ENCODE measurements around the gene CNP. TPM values are rescaled to one million over a fixed set of nuclear protein-coding genes. Genes with fewer than 3 reads are reported as not detected.
A peak's percentile ranks its signal among the peaks of the same experiment; 100 is the strongest.

The CNP gene
- total RNA-seq, 1 experiment from 2014 or later, result 78.5 TPM

DNA sequence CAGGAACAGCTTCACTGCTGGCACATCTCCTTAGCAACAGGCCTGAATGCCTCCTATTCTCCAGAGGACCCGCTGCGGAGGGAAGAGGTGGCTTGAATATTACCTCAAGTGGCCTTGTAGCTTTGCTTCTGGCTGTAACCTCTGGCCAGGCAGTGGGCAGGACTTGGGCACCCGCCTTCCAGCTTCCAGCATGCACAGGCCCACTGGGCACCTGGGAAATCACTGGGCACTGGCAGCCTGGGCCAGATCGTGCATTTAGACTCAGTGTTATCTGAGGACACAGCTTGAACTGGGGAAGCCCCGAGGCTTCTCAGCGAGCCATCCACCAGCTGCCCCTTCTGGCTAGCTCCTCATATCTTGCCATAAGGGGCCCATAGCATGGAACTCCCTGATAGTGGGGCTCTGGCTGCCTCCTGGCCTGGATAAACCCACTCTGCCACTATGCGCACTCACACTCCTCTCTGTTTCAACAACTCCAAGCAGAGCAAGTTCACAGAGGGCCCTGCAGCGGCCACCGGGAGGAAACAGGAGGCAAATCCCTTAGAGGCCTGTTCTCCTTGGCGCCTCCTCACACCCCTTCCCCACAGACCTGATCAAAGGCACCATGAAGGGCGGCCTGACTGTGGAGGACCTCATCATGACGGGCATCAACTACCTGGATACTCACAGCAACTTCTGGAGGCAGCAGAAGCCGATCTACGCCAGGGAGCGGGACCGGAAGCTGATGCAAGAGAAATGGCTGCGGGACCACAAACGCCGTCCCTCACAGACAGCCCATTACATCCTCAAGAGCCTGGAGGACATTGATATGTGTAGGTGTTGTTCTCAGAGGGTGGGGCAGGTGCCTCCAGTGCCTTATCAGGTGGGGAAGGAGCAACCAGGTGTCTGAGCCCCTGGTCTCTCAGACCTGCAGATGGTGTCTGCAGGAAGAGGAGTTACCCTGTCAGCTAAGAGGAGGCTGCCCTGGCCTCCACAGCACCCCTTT lies 28.3 kb upstream of the CNP start:
- WGBS (ENCODE audit: extremely low coverage, insufficient read length, low lambda C conversion rate), result no CpG with 5 or more reads among the region's 19 CpGs
- H3K9me3 ChIP-seq (ENCODE audit: control insufficient read depth, low read depth, low read length), result no peaks in the 10 kb centered on the region
- H3K79me1 ChIP-seq (ENCODE audit: insufficient read depth, low read depth, low read length, poor library complexity, severe bottlenecking), result no peaks in the 10 kb centered on the region
- Mint-ChIP-seq H3K4me1 (peaks cover 3 to 8% of the 10 kb centered on the region in 2 experiments; a peak in 3 of 4 replicates), H3K9me3 (no peaks in the 10 kb centered on the region; a peak in 1 of 5 replicates), H3K4me3 (no peak overlapping the region), H3K36me3 (ENCODE audit: insufficient read depth in 1 of 3, low read depth in 3 of 3) (peaks cover 0 to 3% (median 0%) of the 10 kb centered on the region in 3 experiments; a peak in 1 of 7 replicates), H3K27ac (peak overlapping the region in 2 of 3 experiments; percentile 49 to 74; a peak in 3 of 7 replicates), H3K27me3 (ENCODE audit: low read depth) (no peaks in the 10 kb centered on the region)
- H2BK15ac ChIP-seq (ENCODE audit: low read depth, low read length), result no peak overlapping the region
- no peak overlapping the region for H3K56ac ChIP-seq (ENCODE audit: insufficient read length, low read depth, low read length)
- H2BK5ac ChIP-seq (ENCODE audit: insufficient read length, low read length), result no peak overlapping the region
- no peak for DNase-seq
- H3K9ac ChIP-seq (ENCODE audit: extremely low read depth, insufficient read length, low read length), result no peak overlapping the region
- H2BK12ac ChIP-seq (ENCODE audit: insufficient read length, low read depth, low read length), result no peak overlapping the region
- no peaks in the 10 kb centered on the region for H3K27me3 ChIP-seq (ENCODE audit: insufficient read depth, low read length)
- no peak overlapping the region for H3K4ac ChIP-seq (ENCODE audit: low read depth, low read length)
- H3K23me2 ChIP-seq (ENCODE audit: insufficient read length, low read depth, low read length, poor library complexity, severe bottlenecking), result no peaks in the 10 kb centered on the region
- no peak overlapping the region for H4K8ac ChIP-seq (replicated peaks; ENCODE audit: insufficient read length, low read depth, low read length)
- H3K14ac ChIP-seq (ENCODE audit: insufficient read depth, low read length), result no peak overlapping the region
- TF ChIP-seq, protein P1, sequence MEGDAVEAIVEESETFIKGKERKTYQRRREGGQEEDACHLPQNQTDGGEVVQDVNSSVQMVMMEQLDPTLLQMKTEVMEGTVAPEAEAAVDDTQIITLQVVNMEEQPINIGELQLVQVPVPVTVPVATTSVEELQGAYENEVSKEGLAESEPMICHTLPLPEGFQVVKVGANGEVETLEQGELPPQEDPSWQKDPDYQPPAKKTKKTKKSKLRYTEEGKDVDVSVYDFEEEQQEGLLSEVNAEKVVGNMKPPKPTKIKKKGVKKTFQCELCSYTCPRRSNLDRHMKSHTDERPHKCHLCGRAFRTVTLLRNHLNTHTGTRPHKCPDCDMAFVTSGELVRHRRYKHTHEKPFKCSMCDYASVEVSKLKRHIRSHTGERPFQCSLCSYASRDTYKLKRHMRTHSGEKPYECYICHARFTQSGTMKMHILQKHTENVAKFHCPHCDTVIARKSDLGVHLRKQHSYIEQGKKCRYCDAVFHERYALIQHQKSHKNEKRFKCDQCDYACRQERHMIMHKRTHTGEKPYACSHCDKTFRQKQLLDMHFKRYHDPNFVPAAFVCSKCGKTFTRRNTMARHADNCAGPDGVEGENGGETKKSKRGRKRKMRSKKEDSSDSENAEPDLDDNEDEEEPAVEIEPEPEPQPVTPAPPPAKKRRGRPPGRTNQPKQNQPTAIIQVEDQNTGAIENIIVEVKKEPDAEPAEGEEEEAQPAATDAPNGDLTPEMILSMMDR (conservative IDR thresholded peaks at IDR 0.05), result no peak
- no peak overlapping the region for H2AFZ ChIP-seq (ENCODE audit: low read length)
- no peak overlapping the region for H3K4me2 ChIP-seq (ENCODE audit: insufficient read depth, insufficient read length, low read length)
- H2BK20ac ChIP-seq (ENCODE audit: low read depth, low read length, poor library complexity, severe bottlenecking), result no peak overlapping the region
- H3K4me1 ChIP-seq (ENCODE audit: insufficient read depth, low read length), result no peaks in the 10 kb centered on the region
- no peak overlapping the region for H3T11ph ChIP-seq (ENCODE audit: low read length)
- no peak overlapping the region for H4K5ac ChIP-seq (ENCODE audit: insufficient read length, low read depth, low read length)
- no peak overlapping the region for H4K91ac ChIP-seq (ENCODE audit: insufficient read length, low read depth, low read length)
- no peaks in the 10 kb centered on the region for H4K20me1 ChIP-seq (ENCODE audit: control insufficient read depth, insufficient read depth, insufficient read length)
- no peaks in the 10 kb centered on the region for H3K79me2 ChIP-seq (ENCODE audit: insufficient read depth, low read length)
- no peak overlapping the region for H3K27ac ChIP-seq (ENCODE audit: insufficient read length, low read depth, low read length)
- no peak overlapping the region for H2BK120ac ChIP-seq (ENCODE audit: low read depth, low read length, poor library complexity, severe bottlenecking)
- H2AK5ac ChIP-seq (ENCODE audit: insufficient read length, low read length), result no peak overlapping the region
- H3K23ac ChIP-seq (ENCODE audit: insufficient read length, low read depth, low read length), result no peak overlapping the region
- no peak overlapping the region for H3K18ac ChIP-seq (ENCODE audit: insufficient read length, low read depth, low read length)
